T-helper 17 cell (primary cell): ENCODE data around the gene JMJD8. TPM values are rescaled to one million over a fixed set of nuclear protein-coding genes. Genes with fewer than 3 reads are reported as not detected.
"Not testable (repeated sequence)": the region's sequence is repeated elsewhere in the genome, so short reads cannot be mapped to it uniquely, and the experiment has no call there.

Experiments
- ATAC-seq: fragments of 150-1000 bp; cut with Tn5 transposase; 2 replicates; pipeline ENCODE4 v1.10.0; 2021; ENCODE audit warnings: mild to moderate bottlenecking, moderate library complexity
- DNase-seq, 3 donors: peaks; one replicate each; pipeline versions ENCODE4 v3.0.0 to v3.0.0-alpha.2; 2020 to 2021
- H3K9me3 ChIP-seq: one replicate; pipeline ENCODE4 v1.7.0; 2013; ENCODE audit warnings: low read length, mild to moderate bottlenecking; ENCODE audit not compliant: control insufficient read depth, poor library complexity, severe bottlenecking
- H3K27ac Mint-ChIP-seq: one replicate; pipeline ENCODE4 v1.8.0; 2022; ENCODE audit warnings: mild to moderate bottlenecking, moderate library complexity, mixed read lengths
- H3K27me3 Mint-ChIP-seq: one replicate; pipeline ENCODE4 v1.8.0; 2022; ENCODE audit warnings: mixed read lengths
- H3K36me3 Mint-ChIP-seq: one replicate; pipeline ENCODE4 v1.8.0; 2022; ENCODE audit warnings: low read depth, mixed read lengths
- H3K4me1 Mint-ChIP-seq: one replicate; pipeline ENCODE4 v1.8.0; 2022; ENCODE audit warnings: mild to moderate bottlenecking, mixed read lengths
- H3K4me3 Mint-ChIP-seq: one replicate; pipeline ENCODE4 v1.8.0; 2022; ENCODE audit warnings: mild to moderate bottlenecking, moderate library complexity, mixed read lengths
- total RNA-seq, 4 donors: library from RNA in 2 of 4; stranded (reverse) in 2 of 4; gene quantifications; one replicate each; pipeline ENCODE4 v1.2.3 and lab custom pipeline; 2022 to 2026

Gene JMJD8
- total RNA-seq, 2 donors from 2014 or later: 28.0 to 36.1 TPM

DNA sequence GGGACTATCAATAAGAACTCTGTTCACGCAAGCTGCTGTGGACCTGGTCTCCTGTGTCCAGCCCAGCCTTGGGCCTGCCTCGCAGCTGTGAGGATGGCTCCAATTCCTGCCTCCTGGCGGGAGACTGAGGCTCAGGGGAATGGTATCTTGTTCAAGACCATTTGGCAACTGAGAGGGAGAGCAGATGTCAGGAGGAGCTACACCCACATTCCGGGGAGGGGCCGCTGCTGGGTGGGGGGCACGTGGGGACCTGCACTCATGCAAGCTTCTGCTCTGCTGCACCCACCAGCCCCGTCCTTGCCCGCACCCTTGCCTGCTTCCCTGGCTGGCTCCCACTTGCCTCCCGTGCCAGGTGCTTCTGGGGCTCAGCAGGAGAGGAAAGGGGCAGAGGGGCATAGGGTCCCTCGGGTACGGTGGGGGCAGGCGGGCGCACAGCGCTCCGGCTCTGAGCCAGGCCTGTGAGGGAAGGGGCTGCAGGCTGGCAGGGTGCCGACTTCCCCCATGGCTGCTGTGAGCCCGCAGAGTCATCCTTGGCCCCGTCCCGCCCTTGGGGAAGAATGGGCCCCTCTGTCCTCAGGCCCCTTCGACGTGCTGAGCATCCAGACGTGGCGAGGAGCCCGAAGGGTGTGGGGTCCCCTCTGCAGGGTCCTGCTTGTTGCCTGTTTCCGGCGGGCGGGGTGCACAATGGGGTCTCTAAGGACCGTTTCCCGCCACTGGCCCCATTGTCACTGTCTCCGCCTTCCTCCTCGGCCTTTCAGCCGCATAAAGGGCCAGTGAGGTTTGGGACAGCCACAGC is 33.5 kb upstream of the JMJD8 start:
- H3K27ac Mint-ChIP-seq: no peak overlapping the region
- H3K27me3 Mint-ChIP-seq: peaks cover 6% of the 10 kb centered on the region
- peaks cover 17% of the 10 kb centered on the region for H3K4me1 Mint-ChIP-seq
- H3K9me3 ChIP-seq: no peaks in the 10 kb centered on the region
- no peak for ATAC-seq
- no peak overlapping the region for H3K4me3 Mint-ChIP-seq
- H3K36me3 Mint-ChIP-seq: no peaks in the 10 kb centered on the region
- DNase-seq: no peak

DNA sequence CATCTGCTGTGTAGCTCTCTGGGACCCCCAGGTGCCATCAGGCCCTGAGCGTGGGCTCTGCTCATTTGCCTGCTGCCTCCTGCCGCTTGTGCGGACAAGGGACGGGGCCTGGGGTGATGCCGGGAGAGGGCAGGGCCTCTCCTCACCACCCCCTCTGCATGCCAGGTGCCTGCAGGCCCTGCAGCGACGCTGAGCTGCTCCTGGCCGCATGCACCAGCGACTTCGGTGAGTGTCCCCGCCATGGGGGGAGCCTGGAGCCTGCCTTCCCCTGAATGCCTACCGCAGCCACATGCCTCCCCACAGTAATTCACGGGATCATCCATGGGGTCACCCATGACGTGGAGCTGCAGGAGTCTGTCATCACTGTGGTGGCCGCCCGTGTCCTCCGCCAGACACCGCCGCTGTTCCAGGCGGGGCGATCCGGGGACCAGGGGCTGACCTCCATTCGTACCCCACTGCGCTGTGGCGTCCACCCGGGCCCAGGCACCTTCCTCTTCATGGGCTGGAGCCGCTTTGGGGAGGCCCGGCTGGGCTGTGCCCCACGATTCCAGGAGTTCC is 32.7 kb upstream of the JMJD8 start:
- no peak overlapping the region for H3K27ac Mint-ChIP-seq
- ATAC-seq: no peak
- peak overlapping the region; percentile 3 for H3K4me3 Mint-ChIP-seq
- DNase-seq: no peak
- H3K4me1 Mint-ChIP-seq: peaks cover 19% of the 10 kb centered on the region
- H3K36me3 Mint-ChIP-seq: no peaks in the 10 kb centered on the region
- H3K9me3 ChIP-seq: no peaks in the 10 kb centered on the region
- H3K27me3 Mint-ChIP-seq: peaks cover 6% of the 10 kb centered on the region

DNA sequence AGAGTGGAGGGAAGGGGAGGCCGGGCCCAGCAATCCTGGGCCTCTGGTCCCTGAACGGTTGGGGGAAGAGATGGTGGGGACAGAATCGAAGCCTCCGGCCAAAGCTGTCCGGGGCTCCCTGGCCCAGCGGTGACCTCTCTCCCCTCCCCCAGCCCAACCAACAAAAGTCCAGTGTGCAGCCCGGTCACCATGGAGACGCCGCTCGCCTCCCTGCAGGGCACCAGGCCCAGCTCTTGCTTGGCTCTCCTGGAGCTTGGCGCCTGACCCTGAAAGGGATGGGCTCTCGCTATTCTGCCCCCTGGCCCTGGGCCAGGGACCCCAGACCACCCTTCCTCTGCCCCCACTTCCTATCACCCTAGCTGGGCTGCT is 32.0 kb upstream of the JMJD8 start:
- H3K9me3 ChIP-seq: no peaks in the 10 kb centered on the region
- no peak overlapping the region for H3K27ac Mint-ChIP-seq
- ATAC-seq (no peak), DNase-seq (no peak)
- H3K4me3 Mint-ChIP-seq: peak overlapping the region; percentile 50
- peaks cover 6% of the 10 kb centered on the region for H3K27me3 Mint-ChIP-seq
- H3K4me1 Mint-ChIP-seq: peaks cover 19% of the 10 kb centered on the region
- no peaks in the 10 kb centered on the region for H3K36me3 Mint-ChIP-seq

DNA sequence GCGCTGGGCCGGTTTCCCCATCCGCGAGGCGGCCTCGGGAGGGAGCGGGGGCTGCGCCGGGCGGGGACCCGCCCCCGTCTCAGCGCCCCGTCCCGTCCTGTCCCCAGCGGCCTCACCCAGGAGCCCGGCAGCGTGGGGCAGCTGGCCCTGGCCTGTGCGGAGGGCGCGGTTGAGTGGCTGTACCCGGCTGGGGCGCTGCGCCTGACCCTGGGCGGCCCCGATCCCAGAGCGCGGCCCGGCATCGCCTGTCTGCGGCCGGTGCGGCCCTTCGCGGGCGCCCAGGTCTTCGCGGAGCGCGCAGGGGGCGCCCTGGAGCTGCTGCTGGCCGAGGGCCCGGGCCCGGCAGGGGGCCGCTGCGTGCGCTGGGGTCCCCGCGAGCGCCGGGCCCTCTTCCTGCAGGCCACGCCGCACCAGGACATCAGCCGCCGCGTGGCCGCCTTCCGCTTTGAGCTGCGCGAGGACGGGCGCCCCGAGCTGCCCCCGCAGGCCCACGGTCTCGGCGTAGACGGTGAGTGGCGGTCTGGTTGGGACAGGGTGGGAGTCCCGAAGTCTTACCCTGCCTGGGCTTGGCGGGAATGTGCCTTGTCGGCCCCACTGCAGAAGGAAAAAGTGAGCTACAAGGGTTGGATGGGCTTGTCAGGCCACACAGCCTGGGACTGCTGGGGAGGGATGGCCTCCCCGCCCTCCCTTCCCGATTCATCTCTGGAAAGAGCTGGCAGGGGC is 31.5 kb upstream of the JMJD8 start:
- no peak for DNase-seq
- Mint-ChIP-seq H3K27me3 (peaks cover 6% of the 10 kb centered on the region), H3K27ac (no peak overlapping the region), H3K4me1 (peaks cover 19% of the 10 kb centered on the region), H3K36me3 (no peaks in the 10 kb centered on the region), H3K4me3 (peak overlapping the region; percentile 50)
- peak; percentile 9 for ATAC-seq
- H3K9me3 ChIP-seq: no peaks in the 10 kb centered on the region

DNA sequence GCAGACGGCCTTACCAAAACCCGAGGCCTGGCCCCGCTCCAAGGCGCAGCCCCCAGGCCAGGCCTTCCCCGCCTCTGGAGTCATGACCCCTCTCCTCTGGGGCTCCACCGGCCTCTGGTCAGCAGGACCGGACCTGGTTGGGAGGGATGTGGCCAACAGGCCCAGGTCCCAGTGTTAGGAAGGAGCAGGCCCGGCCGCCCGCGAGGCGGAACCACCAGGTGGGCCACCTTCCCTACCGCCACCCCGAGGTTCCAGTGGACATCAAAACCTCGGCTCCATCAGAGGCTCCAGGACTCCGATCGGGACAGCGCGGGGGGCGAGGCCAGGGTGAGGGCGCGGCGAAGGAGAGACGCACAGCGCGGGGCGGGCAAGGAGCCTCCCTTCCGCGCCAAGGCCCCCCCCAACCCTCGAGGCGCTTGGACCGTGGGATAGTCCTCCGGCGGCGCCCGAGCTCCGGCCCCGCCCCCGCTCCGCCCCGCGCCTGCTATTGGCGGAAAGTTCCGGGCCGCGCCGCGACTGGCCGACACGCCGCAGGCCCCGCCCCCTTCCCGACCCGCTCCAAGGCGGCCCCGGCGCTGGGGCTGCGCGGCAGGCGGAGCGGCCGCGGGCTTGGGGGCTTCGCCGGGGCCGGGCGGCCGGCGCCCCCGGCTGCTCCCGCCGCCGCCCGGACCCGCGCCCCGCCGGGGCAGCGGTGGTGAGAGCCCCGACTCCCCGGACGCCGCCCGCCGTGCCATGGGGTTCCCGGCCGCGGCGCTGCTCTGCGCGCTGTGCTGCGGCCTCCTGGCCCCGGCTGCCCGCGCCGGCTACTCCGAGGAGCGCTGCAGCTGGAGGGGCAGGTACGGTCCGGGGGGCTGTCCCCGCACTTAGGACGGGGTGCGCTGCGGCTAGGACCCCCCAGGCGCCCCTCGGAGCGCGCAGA is 30.7 kb upstream of the JMJD8 start, which contains the start of gene METRN:
METRN (plus strand) TSS at position 561 of the 919 bp plus-strand sequence; CDS start at position 733, 172 bp downstream.
- ATAC-seq (peak; percentile 93), DNase-seq (peak; percentile 83 to 91 (median 85))
- Mint-ChIP-seq H3K4me1 (peaks cover 16% of the 10 kb centered on the region), H3K36me3 (no peaks in the 10 kb centered on the region), H3K27me3 (peaks cover 11% of the 10 kb centered on the region), H3K27ac (no peak within 1 kb of the TSS), H3K4me3 (peak within 1 kb of the TSS; percentile 50)
- no peaks in the 10 kb centered on the region for H3K9me3 ChIP-seq

DNA sequence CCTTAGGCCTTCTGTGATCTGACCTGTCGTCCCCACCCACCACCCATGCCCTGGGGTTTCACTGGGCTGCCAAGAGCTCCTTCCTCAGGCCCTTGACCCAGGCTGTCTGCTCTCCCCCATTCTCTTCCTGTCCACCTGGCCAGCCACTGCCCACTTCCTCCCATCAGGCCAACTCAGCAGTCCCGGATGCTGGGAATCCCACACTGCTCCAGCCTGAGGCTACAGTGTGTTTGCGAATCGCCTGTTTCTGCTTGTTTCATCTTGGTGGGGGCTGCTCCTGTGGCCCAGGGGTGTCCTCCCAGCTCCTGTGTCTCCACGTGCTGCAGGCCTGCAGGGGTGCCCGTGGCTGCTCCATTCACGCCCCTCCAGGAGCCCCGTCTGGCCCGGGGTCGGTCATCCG is 29.9 kb upstream of the JMJD8 start:
- Mint-ChIP-seq H3K27ac (no peak overlapping the region), H3K27me3 (peaks cover 12% of the 10 kb centered on the region), H3K4me3 (no peak overlapping the region), H3K36me3 (no peaks in the 10 kb centered on the region), H3K4me1 (peaks cover 12% of the 10 kb centered on the region)
- ATAC-seq (no peak), DNase-seq (no peak)
- H3K9me3 ChIP-seq: no peaks in the 10 kb centered on the region

DNA sequence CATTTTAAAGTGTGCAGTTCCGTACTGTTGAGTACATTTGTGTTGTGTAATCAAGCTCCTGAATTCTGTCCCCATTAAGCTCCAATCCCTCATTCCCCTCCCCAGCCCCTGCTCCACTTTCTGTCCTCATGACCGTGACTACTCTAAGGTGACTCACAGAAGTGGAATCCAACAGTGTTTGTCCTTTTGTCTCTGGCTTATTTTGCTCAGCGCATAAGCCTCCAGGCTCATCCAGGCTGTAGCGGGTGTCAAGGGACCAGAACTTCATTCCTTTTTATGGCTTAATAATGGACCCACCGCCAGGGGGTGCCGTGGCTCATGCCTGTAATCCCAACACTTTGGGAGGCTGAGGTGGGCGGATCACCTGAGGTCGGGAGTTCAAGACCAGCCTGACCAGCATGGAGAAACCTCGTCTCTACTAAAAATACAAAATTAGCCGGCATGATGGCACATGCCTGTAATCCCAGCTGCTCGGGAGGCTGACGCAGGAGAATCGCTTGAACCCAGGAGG is 28.7 kb upstream of the JMJD8 start:
- H3K36me3 Mint-ChIP-seq, DNase-seq, H3K27ac Mint-ChIP-seq, H3K9me3 ChIP-seq, ATAC-seq, H3K4me3 Mint-ChIP-seq: not testable (repeated sequence)
- H3K4me1 Mint-ChIP-seq: peaks cover 13% of the 10 kb centered on the region
- H3K27me3 Mint-ChIP-seq: peaks cover 22% of the 10 kb centered on the region

DNA sequence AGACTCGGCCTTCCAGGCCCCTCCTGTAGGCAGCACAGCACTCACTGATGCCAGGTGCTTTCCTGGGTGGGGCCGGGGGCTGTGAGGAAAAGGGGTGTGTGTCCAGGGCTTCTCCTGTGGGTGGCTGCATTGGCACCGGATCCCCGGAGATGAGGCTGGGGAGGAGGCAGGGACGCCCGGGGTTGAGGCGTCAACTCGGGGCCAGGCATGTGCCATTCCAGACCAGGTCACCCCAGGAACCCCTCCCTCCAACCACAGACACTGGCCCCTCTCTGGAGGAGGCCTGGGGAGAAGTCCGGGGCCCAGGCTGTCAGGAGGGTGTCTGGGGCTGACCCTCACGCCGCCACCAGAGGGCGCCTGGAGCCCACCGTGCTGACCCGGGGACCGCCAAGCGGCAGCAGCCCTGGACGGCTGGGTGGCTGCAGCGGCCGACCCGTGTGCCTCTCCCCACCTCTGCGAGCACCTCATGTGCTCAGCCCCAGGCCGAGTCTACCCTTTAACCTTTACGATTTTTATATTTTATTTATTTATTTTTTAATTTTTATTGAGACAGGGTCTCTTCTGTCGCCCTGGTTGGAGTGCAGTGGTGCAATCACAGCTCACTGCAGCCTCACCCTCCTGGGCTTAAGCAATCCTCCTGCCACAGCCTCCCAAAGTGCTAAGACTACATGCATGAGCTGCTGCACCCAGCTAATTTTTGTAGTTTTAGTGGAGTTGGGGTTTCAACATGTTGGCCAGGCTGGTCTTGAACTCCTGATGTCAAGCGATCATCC is 27.6 kb upstream of the JMJD8 start:
- Mint-ChIP-seq H3K36me3 (peaks cover 2% of the 10 kb centered on the region), H3K4me3 (no peak overlapping the region), H3K27me3 (peaks cover 31% of the 10 kb centered on the region), H3K4me1 (peaks cover 13% of the 10 kb centered on the region), H3K27ac (no peak overlapping the region)
- H3K9me3 ChIP-seq: no peaks in the 10 kb centered on the region
- peak; percentile 67 to 78 (median 78) for DNase-seq
- ATAC-seq: peak; percentile 63

DNA sequence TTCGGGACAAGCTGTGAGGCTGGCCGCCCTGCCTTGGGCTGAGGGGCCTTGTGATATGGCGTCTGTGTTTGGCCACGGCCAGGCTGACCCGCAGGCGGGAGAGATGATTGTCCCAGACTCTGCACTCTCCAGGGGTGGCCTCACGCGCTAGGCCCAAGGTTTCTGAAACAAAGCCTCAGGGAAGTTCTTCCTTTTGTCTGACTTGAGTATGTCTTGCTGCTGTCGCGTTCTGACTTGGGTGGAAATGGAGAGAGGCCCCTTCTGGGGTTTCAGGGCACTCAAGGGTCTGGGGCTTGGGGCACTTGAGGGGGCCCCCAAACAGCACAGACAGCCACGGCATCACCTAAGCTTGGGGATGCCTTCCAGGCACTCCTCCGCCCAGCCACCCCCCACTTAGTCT is 26.9 kb upstream of the JMJD8 start:
- Mint-ChIP-seq H3K4me3 (no peak overlapping the region), H3K36me3 (peaks cover 2% of the 10 kb centered on the region), H3K27ac (no peak overlapping the region), H3K27me3 (peaks cover 31% of the 10 kb centered on the region), H3K4me1 (peaks cover 12% of the 10 kb centered on the region)
- H3K9me3 ChIP-seq: no peaks in the 10 kb centered on the region
- DNase-seq (no peak), ATAC-seq (no peak)

DNA sequence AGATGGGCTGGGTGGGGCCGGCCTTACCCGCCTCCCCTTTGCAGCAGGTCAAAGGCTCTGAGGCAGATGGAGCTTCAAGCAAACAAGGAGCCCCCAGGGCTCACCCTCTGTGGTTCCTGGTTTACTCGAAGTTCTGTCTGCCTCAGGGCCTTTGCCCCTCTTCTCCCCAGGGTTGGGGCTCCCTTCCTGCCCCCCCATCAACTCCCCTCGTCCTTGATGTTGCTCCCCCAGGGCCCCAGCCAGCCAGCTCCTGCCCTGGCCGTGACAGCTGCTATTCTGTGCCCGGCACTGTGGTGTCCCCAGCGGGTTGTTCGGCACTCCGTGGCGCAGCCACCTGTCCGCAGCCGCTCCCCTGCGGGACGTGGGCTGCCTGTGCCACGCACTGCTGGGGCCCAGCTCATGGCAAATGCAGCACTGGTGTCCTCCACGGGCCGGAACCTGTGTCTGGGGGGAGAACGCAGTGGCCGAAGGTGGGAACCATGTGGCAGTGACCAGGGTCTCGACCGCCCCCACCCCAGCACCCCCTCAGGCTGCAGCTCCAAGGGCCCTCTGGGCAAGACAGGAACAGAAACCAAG is 26.5 kb upstream of the JMJD8 start:
- no peak for ATAC-seq

DNA sequence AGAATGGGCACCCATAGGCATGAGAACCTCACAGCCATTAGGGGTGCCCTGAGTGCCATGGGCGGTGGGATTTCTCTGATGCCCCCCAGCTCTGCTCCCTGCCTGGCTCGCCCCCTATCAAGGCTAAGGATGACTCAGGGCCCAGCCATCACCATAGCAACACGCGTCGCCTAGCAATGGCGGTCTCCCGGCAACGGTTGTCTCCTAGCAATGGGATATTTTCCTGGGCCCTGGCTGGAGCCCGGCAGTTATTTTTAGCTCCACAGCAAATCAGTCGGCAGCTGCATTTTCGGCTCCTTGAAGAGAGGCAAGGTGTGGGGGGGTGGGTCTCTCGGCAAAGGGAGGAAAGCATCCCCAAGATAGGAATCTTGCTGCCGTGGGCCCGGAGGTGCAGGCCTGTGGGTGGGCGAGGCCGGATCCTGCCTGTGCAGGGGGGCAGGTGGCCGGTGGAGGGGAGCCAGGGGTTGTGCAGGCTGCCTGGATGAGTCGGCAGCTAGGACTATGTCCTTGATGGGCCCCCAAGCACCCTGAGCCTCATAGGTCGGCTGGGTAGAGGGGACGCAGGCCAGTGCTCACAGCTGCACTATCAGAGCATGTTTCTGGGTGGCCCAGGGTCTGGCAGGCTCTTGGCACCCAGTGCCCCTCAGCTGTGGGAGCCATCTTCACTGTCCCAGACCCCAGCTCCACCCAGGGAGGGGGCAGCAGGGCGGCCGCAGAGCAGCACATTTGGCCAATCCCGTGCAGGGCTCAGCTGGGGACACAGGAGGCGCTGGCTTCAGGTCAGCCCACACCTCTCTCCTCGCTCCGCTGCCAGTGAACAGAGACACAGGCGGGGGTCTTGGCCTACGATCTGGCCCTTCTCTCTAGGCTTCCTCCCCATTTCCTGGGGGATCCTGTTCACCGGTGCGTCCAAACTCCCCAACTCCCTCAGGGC is 25.7 kb upstream of the JMJD8 start:
- Mint-ChIP-seq H3K36me3 (peaks cover 2% of the 10 kb centered on the region), H3K4me1 (peaks cover 10% of the 10 kb centered on the region), H3K27ac (no peak overlapping the region), H3K27me3 (peaks cover 30% of the 10 kb centered on the region), H3K4me3 (no peak overlapping the region)
- H3K9me3 ChIP-seq: no peaks in the 10 kb centered on the region
- DNase-seq (no peak), ATAC-seq (no peak)

More for the DNA sequence above, 26.5 kb upstream of the JMJD8 start:
- H3K9me3 ChIP-seq: no peaks in the 10 kb centered on the region
- DNase-seq: no peak
- Mint-ChIP-seq H3K4me3 (no peak overlapping the region), H3K36me3 (peaks cover 2% of the 10 kb centered on the region), H3K4me1 (peaks cover 10% of the 10 kb centered on the region), H3K27me3 (peaks cover 30% of the 10 kb centered on the region), H3K27ac (no peak overlapping the region)
